ENCODE measurements around the gene ZFYVE9.
"Not testable (repeated sequence)": the region's sequence is repeated elsewhere in the genome, so short reads cannot be mapped to it uniquely, and the experiment has no call there.

Gene ZFYVE9

GRCh38 chr1:52191395-52191965, 49.6 kb downstream of the ZFYVE9 start:
- DNase-seq = no peak

- no peak for DNase-seq
These were observed 50.1 kb downstream of the ZFYVE9 start for GRCh38 chr1:52192024-52192423.

- no peak for DNase-seq
These were observed 50.5 kb downstream of the ZFYVE9 start for GRCh38 chr1:52192436-52192835.

GRCh38 chr1:52193985-52194384, 52.1 kb downstream of the ZFYVE9 start:
- DNase-seq = no peak

- DNase-seq = no peak
These were observed 53.3 kb downstream of the ZFYVE9 start for GRCh38 chr1:52195161-52195560.

DNA sequence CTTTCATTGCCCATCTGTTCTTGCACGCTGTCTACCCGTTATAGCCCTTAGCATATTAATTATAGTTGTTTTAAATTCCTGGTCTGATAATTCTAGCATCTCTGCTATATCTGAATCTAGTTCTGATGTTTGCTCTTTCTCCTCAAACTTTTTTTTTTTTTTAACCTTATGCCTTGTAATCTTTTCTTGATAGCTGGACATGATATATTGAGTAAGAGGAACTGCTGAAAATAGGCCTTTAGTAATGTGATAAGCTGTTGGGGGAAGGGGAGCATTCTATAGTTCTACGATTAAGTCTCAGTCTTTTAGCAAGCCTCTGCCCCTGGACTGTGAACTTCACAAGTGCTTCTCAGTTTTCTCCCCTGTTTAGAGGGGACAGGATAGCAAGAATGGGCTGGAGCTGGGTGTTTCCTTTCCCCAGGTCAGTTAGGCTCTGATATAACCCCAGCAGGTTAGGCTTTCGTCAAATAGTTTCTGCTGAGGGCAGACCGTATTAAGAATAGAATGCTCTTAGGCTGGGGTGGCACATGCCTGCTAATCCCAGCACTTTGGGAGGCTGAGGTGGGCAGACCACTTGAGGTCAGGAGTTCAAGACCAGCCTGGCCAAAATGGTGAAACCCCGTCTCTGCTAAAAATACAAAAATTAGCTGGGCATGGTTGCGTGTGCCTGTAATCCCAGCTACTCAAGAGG, 62.2 kb downstream of the ZFYVE9 start:
- DNase-seq = no peak

DNA sequence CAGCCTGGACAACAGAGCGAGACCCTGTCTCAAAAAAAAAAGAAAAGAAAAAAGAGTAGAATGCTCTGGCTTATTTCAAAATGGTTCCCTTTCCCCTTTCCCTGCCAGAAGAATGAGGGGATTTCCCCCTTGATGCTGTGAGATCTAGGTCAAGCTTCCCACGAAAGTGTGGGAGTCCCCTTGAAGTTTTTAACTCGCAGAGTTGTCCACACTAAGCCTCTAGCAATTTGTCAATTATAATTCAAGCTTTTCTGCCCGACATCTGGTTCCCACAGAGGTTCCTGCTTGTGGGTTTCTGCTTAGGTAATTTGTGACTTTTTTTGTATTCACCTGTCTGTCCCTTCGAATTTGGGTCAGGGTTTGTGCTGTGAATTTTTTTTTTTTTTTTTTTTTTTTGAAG, 62.8 kb downstream of the ZFYVE9 start:
- no peak for DNase-seq

DNA sequence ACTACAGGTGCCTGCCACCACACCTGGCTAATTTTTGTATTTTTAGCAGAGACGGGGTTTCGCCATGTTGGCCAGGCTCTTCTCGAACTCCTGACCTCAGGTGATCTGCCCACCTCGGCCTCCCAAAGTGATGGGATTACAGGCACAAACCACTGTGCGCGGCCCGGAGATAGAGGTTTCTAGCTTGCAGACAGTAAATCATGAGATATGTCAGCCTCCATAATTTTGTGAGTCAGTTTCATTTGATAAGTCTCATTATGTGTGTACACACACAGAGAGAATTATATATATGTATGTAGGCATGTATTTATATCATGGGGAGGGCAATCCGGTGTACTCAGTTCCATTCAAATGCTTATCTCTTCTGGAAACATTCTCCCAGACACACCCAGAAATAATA, 64.8 kb downstream of the ZFYVE9 start:
- DNase-seq = not testable (repeated sequence)

GRCh38 chr1:52209429-52209828, 67.5 kb downstream of the ZFYVE9 start:
- no peak for DNase-seq

- DNase-seq = no peak
These were observed 68.2 kb downstream of the ZFYVE9 start for GRCh38 chr1:52210044-52210443.

GRCh38 chr1:52216907-52217458, 75.1 kb downstream of the ZFYVE9 start:
- DNase-seq = no peak

GRCh38 chr1:52225174-52225573, 83.3 kb downstream of the ZFYVE9 start:
- DNase-seq = no peak

- no peak for DNase-seq
These were observed 87.6 kb downstream of the ZFYVE9 start for GRCh38 chr1:52229494-52229893.

- no peak for DNase-seq
These were observed 91.6 kb downstream of the ZFYVE9 start for GRCh38 chr1:52233463-52233862.

DNA sequence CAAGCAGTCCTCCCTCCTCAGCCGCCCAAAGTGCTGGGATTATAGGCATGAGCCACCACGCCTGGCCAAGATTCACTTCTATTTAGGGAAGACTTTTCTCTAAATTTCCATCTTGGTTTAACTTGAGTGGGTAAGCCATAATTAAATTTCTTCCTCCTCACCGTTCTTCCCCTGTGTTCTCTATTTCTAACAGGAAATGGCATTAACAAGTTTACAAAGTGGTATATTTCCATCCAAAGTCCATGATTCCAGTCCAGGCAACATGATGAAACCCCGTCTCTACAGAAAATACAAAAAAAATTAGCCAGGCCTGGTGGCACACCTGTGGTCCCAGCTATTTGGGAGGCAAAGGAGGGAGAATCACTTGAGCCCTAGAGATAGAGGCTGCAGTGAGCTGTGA, 92.1 kb downstream of the ZFYVE9 start:
- DNase-seq = no peak

- no peak for DNase-seq
These were observed 92.8 kb downstream of the ZFYVE9 start for GRCh38 chr1:52234708-52235107.

GRCh38 chr1:52235646-52236045, 93.8 kb downstream of the ZFYVE9 start:
- DNase-seq = no peak

GRCh38 chr1:52237430-52237829, 95.5 kb downstream of the ZFYVE9 start:
- no peak for DNase-seq

- DNase-seq = no peak
These were observed 96.6 kb downstream of the ZFYVE9 start for GRCh38 chr1:52238474-52238873.

GRCh38 chr1:52238887-52239707, 97.2 kb downstream of the ZFYVE9 start:
- DNase-seq = no peak

DNA sequence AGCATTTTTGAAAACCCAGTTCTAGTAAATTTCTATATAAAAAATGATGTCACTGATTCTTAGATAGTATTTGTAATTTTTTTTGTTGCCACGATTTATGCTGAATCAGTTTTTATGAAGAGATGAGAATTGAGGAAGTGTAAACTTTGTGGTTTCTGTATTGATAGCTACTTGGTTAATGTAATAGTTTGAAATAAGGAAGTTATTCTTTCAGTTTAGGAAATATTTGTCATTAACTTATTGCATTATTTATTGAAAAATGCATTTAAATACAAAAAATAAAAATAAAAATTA, 97.8 kb downstream of the ZFYVE9 start:
- DNase-seq = no peak

- no peak for DNase-seq
These were observed 98.8 kb downstream of the ZFYVE9 start for GRCh38 chr1:52240592-52241210.

- DNase-seq = no peak
These were observed 101.5 kb downstream of the ZFYVE9 start for GRCh38 chr1:52243221-52243987.

All from right hindlimb (tissue), 1 donor.